K562 (cell line): ENCODE measurements around the gene TIMM10. TPM values are rescaled to one million over a fixed set of nuclear protein-coding genes. Genes with fewer than 3 reads are reported as not detected.

Experiments
- CBFA2T2 ChIP-seq: fragments of 450-650 bp; conservative IDR thresholded peaks from 2 replicates; pipeline ENCODE4 v1.6.1; 2017; ENCODE audit warnings: mild to moderate bottlenecking
- NBN ChIP-seq: fragments of 450-650 bp; IDR thresholded peaks from 2 replicates; pipeline ENCODE4 v1.6.1; 2016; ENCODE audit warnings: low read depth, mild to moderate bottlenecking
- NFE2L1 ChIP-seq: fragments of 450-650 bp; IDR thresholded peaks from 2 replicates; pipeline ENCODE4 v1.6.1; 2016; ENCODE audit warnings: missing genetic modification characterization, low read depth, mild to moderate bottlenecking, missing compliant biosample characterization, moderate library complexity, borderline replicate concordance
- PPARD ChIP-seq: fragments of 250-450 bp; sonication (Bioruptor Pico); IDR thresholded peaks from 2 replicates; pipeline ENCODE4 v1.8.0; 2022; ENCODE audit warnings: inconsistent platforms, mild to moderate bottlenecking, moderate library complexity
- RREB1 ChIP-seq: fragments of 250-450 bp; sonication (Bioruptor Pico); IDR thresholded peaks from 2 replicates; pipeline ENCODE4 v1.4.0; 2020
- SMARCA5 ChIP-seq: fragments of 450-650 bp; IDR thresholded peaks from 2 replicates; pipeline ENCODE4 v1.6.1; 2016
- SOX6 ChIP-seq: fragments of 450-650 bp; IDR thresholded peaks from 2 replicates; pipeline ENCODE4 v1.6.1; 2014; ENCODE audit warnings: mild to moderate bottlenecking
- STAG1 ChIP-seq: sonication (generic); formaldehyde crosslinking; IDR thresholded peaks from 2 replicates; pipeline ENCODE4 v1.5.0; 2020; ENCODE audit warnings: missing genetic modification reagents, borderline replicate concordance
- TGIF2 ChIP-seq: sonication (generic); formaldehyde crosslinking; IDR thresholded peaks from 2 replicates; pipeline ENCODE4 v1.8.1; 2022; ENCODE audit warnings: mild to moderate bottlenecking, missing genetic modification reagents, moderate library complexity
- XRCC5 ChIP-seq: fragments of 200-400 bp; formaldehyde crosslinking; IDR thresholded peaks from 2 replicates; pipeline ENCODE4 v1.6.1; 2017; ENCODE audit warnings: low read depth, mild to moderate bottlenecking, low read length
- ZBTB33 ChIP-seq: sonication (generic); formaldehyde crosslinking; IDR thresholded peaks from 2 replicates; pipeline ENCODE4 v1.8.1; 2023; ENCODE audit warnings: mild to moderate bottlenecking, missing genetic modification reagents
- ZNF785 ChIP-seq: fragments of 250-450 bp; sonication (Bioruptor Pico); IDR thresholded peaks from 2 replicates; pipeline ENCODE4 v1.4.0; 2020; ENCODE audit warnings: mild to moderate bottlenecking
- polyA plus RNA-seq, 8 experiments: library from polyadenylated mRNA; depleted of rRNA in 4 of 8; stranded (reverse) in 5 of 8; unstranded in 3 of 8; fragments of >200 nt; fragmentation: Nextera tagmentation in 2 of 8; fragmentation: Illumina TruSeq in 1 of 8; extraction: Ambion mirVana in 2 of 8; extraction: Trizol in 1 of 8; gene quantifications; 2 replicates each; pipeline versions ENCODE4 v1.2.1 to v1.2.3, GENCODE V29; 2011 to 2014; ENCODE audit warnings: inconsistent platforms in 1 of 8, missing spikeins in 1 of 8
- total RNA-seq, 7 experiments: library from RNA; depleted of rRNA in 6 of 7; stranded (reverse); fragments of >200 nt in 6 of 7; fragmentation: Illumina TruSeq in 2 of 7; extraction: Trizol in 2 of 7; gene quantifications; 2 replicates each; pipeline versions ENCODE4 v1.2.1 to v1.2.3, GENCODE V29; 2011 to 2021; ENCODE audit warnings: low replicate concordance in 1 of 7
- TF ChIP-seq, protein P1 (sequence below): sonication (generic); formaldehyde crosslinking; IDR thresholded peaks from 2 replicates; pipeline ENCODE4 v1.8.0; 2022; ENCODE audit warnings: mild to moderate bottlenecking, missing genetic modification reagents
- TF ChIP-seq, protein P2 (sequence below), 3 experiments: fragments of 200-800 bp in 1 of 3; sonication (Bioruptor generic) in 1 of 3; sonication (generic) in 1 of 3; formaldehyde crosslinking in 1 of 3; IDR thresholded peaks; 2 replicates each; pipeline versions ENCODE4 v1.6.1 to v1.8.0; 2016 to 2022; ENCODE audit warnings: mild to moderate bottlenecking in 2 of 3, missing compliant biosample characterization in 2 of 3, missing genetic modification characterization in 2 of 3, missing genetic modification reagents in 1 of 3
- TF ChIP-seq, protein P3 (sequence below): sonication (generic); formaldehyde crosslinking; IDR thresholded peaks from 2 replicates; pipeline ENCODE4 v1.8.0; 2022; ENCODE audit warnings: mild to moderate bottlenecking, missing genetic modification reagents

The TIMM10 gene
- total and polyA plus RNA-seq, 9 of the 15 experiments (the other 6 are each of a cell fraction or from before 2014, with no cell fraction given), result 109 to 553 (median 172) TPM

DNA sequence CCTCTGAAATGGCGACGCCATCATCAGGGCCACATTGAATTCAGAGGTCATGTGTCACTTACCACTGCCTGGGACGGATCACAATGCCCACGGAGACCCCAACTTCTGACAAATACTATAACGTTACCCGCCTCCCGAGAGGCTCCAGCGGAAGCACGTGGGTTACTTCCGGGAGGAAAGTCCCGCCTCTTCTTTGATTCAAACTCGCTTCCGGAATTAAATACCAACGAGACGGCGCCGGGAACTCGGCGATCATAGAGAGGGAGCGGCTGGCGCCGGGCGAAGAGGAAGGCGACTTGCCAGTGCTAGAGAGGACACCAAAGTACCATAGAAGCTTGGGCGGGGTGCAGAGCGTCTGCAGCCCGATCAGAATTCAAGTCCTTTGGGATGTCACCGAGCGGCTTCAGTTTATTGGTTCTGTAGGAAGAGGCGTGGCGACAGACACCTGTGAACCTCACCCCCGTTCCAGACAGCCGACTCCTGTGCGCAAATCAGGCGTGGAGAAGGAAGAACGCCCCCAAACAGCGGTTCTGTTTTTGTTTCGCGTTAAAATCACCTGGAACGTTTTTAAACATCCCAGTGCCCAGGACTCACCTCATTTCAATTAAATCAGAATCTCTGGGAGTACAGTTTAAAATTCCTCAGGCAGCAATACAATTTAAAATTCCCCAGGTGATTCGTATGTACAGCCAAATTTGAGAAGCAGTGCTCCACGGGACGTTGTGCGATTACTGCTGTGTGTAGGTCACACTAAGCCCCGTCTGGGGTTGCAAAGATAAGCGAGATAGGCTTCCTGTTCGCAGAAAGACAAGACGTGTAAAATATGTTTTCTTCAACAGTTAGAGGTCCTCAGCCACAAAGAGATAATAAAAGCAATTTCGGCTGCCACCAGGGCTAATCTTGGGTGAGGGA lies at the start of gene TIMM10 (continued):
- TF ChIP-seq XRCC5 (0 out of 2 replicates have a peak, but pooled peaks have one; percentile 26), NBN (no peak; the same call in 1 of the 2 replicates), RREB1 (CRISPR knock-in tag) (no peak), NFE2L1 (tag) (no peak), SOX6 (peak; percentile 72; the same call in 1 of the 2 replicates), TGIF2 (no peak), STAG1 (CRISPR knock-in tag) (no peak), CBFA2T2 (peak; percentile 90), PPARD (no peak), ZBTB33 (CRISPR knock-in tag) (no peak), SMARCA5 (no peak), ZNF785 (no peak)
- TF ChIP-seq, protein P1, sequence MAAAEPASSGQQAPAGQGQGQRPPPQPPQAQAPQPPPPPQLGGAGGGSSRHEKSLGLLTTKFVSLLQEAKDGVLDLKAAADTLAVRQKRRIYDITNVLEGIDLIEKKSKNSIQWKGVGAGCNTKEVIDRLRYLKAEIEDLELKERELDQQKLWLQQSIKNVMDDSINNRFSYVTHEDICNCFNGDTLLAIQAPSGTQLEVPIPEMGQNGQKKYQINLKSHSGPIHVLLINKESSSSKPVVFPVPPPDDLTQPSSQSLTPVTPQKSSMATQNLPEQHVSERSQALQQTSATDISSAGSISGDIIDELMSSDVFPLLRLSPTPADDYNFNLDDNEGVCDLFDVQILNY (CRISPR knock-in tag), result no peak
- TF ChIP-seq, protein P2, sequence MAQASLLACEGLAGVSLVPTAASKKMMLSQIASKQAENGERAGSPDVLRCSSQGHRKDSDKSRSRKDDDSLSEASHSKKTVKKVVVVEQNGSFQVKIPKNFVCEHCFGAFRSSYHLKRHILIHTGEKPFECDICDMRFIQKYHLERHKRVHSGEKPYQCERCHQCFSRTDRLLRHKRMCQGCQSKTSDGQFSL (CRISPR knock-in tag; IDR thresholded peaks at IDR 0.05), result no peak
- TF ChIP-seq, protein P2 (tag; IDR thresholded peaks at IDR 0.05), result no peak
- TF ChIP-seq, protein P3, sequence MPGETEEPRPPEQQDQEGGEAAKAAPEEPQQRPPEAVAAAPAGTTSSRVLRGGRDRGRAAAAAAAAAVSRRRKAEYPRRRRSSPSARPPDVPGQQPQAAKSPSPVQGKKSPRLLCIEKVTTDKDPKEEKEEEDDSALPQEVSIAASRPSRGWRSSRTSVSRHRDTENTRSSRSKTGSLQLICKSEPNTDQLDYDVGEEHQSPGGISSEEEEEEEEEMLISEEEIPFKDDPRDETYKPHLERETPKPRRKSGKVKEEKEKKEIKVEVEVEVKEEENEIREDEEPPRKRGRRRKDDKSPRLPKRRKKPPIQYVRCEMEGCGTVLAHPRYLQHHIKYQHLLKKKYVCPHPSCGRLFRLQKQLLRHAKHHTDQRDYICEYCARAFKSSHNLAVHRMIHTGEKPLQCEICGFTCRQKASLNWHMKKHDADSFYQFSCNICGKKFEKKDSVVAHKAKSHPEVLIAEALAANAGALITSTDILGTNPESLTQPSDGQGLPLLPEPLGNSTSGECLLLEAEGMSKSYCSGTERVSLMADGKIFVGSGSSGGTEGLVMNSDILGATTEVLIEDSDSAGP (CRISPR knock-in tag), result no peak
